HEK293 (cell line): Measurements from ENCODE around the gene OR2V2.
A peak's percentile ranks its signal among the peaks of the same experiment; 100 is the strongest.

ENCODE experiments used
- BCL11A ChIP-seq: fragments of 450-650 bp; formaldehyde crosslinking; IDR thresholded peaks from 2 replicates; pipeline ENCODE4 v1.5.1; 2016; ENCODE audit warnings: low read depth, missing biosample characterization, missing genetic modification characterization
- BCL11B ChIP-seq: fragments of 450-650 bp; formaldehyde crosslinking; IDR thresholded peaks from 2 replicates; pipeline ENCODE4 v1.5.1; 2016; ENCODE audit warnings: low read depth, missing biosample characterization, missing genetic modification characterization
- EGR2 ChIP-seq: fragments of 450-650 bp; formaldehyde crosslinking; IDR thresholded peaks from 2 replicates; pipeline ENCODE4 v1.5.1; 2016; ENCODE audit warnings: low read depth, missing biosample characterization, missing genetic modification characterization
- HOXA7 ChIP-seq: sonication (generic); formaldehyde crosslinking; IDR thresholded peaks from 2 replicates; pipeline ENCODE4 v1.8.1; 2022; ENCODE audit warnings: missing genetic modification reagents, borderline replicate concordance
- HOXC10 ChIP-seq: sonication (generic); formaldehyde crosslinking; IDR thresholded peaks from 2 replicates; pipeline ENCODE4 v1.8.1; 2023; ENCODE audit warnings: mild to moderate bottlenecking, missing genetic modification reagents
- SP2 ChIP-seq: fragments of 450-650 bp; formaldehyde crosslinking; IDR thresholded peaks from 2 replicates; pipeline ENCODE4 v1.5.1; 2016; ENCODE audit warnings: missing biosample characterization, missing genetic modification characterization
- ZBTB1 ChIP-seq: fragments of 450-650 bp; formaldehyde crosslinking; IDR thresholded peaks from 2 replicates; pipeline ENCODE4 v1.5.1; 2016; ENCODE audit warnings: missing biosample characterization, missing genetic modification characterization
- ZBTB21 ChIP-seq: fragments of 450-650 bp; formaldehyde crosslinking; IDR thresholded peaks from 2 replicates; pipeline ENCODE4 v1.5.1; 2017; ENCODE audit warnings: missing biosample characterization, missing genetic modification characterization
- ZFP69B ChIP-seq: fragments of 450-650 bp; formaldehyde crosslinking; IDR thresholded peaks from 2 replicates; pipeline ENCODE4 v1.5.1; 2016; ENCODE audit warnings: missing biosample characterization, missing genetic modification characterization
- ZNF112 ChIP-seq: fragments of 450-650 bp; formaldehyde crosslinking; IDR thresholded peaks from 2 replicates; pipeline ENCODE4 v1.5.0; 2017; ENCODE audit warnings: missing biosample characterization, missing genetic modification characterization
- ZNF138 ChIP-seq: fragments of 450-650 bp; formaldehyde crosslinking; IDR thresholded peaks from 2 replicates; pipeline ENCODE4 v1.5.1; 2016; ENCODE audit warnings: missing biosample characterization, missing genetic modification characterization, borderline replicate concordance
- ZNF146 ChIP-seq: fragments of 450-650 bp; formaldehyde crosslinking; IDR thresholded peaks from 2 replicates; pipeline ENCODE4 v1.5.1; 2016; ENCODE audit warnings: missing biosample characterization, missing genetic modification characterization
- ZNF248 ChIP-seq: fragments of 450-650 bp; formaldehyde crosslinking; IDR thresholded peaks from 2 replicates; pipeline ENCODE4 v1.5.1; 2017; ENCODE audit warnings: missing biosample characterization, missing genetic modification characterization
- ZNF335 ChIP-seq: fragments of 450-650 bp; formaldehyde crosslinking; conservative IDR thresholded peaks from 2 replicates; pipeline ENCODE4 v1.5.1; 2016; ENCODE audit warnings: missing biosample characterization, missing genetic modification characterization
- ZNF426 ChIP-seq: fragments of 450-650 bp; formaldehyde crosslinking; IDR thresholded peaks from 2 replicates; pipeline ENCODE4 v1.5.1; 2017; ENCODE audit warnings: missing biosample characterization, missing genetic modification characterization, mild to moderate bottlenecking, inconsistent platforms, moderate library complexity
- ZNF473 ChIP-seq: fragments of 450-650 bp; formaldehyde crosslinking; IDR thresholded peaks from 2 replicates; pipeline ENCODE4 v1.5.1; 2017; ENCODE audit warnings: missing biosample characterization, missing genetic modification characterization
- ZNF514 ChIP-seq: fragments of 450-650 bp; formaldehyde crosslinking; IDR thresholded peaks from 2 replicates; pipeline ENCODE4 v1.5.1; 2016; ENCODE audit warnings: missing biosample characterization, missing genetic modification characterization
- ZNF571 ChIP-seq: fragments of 450-650 bp; formaldehyde crosslinking; IDR thresholded peaks from 2 replicates; pipeline ENCODE4 v1.5.0; 2017; ENCODE audit warnings: missing biosample characterization, missing genetic modification characterization
- ZNF658 ChIP-seq: fragments of 450-650 bp; formaldehyde crosslinking; IDR thresholded peaks from 2 replicates; pipeline ENCODE4; 2016; ENCODE audit warnings: missing biosample characterization, missing genetic modification characterization
- ZNF707 ChIP-seq: fragments of 450-650 bp; formaldehyde crosslinking; IDR thresholded peaks from 2 replicates; pipeline ENCODE4 v1.5.1; 2016; ENCODE audit warnings: missing biosample characterization, missing genetic modification characterization
- ZNF76 ChIP-seq: fragments of 450-650 bp; formaldehyde crosslinking; IDR thresholded peaks from 2 replicates; pipeline ENCODE4; 2016; ENCODE audit warnings: low read depth, missing biosample characterization, missing genetic modification characterization, borderline replicate concordance
- ZNF776 ChIP-seq: fragments of 450-650 bp; formaldehyde crosslinking; IDR thresholded peaks from 2 replicates; pipeline ENCODE4 v1.5.0; 2017; ENCODE audit warnings: missing biosample characterization, missing genetic modification characterization, borderline replicate concordance
- ZSCAN16 ChIP-seq: fragments of 450-650 bp; formaldehyde crosslinking; IDR thresholded peaks from 2 replicates; pipeline ENCODE4 v1.5.1; 2016; ENCODE audit warnings: missing biosample characterization, missing genetic modification characterization
- ZSCAN30 ChIP-seq: fragments of 450-650 bp; IDR thresholded peaks from 2 replicates; pipeline ENCODE4 v1.5.1; 2018; ENCODE audit warnings: missing biosample characterization, mild to moderate bottlenecking, missing genetic modification characterization, moderate library complexity
- TF ChIP-seq, protein P1 (sequence below): fragments of 450-650 bp; formaldehyde crosslinking; IDR thresholded peaks from 2 replicates; pipeline ENCODE4 v1.5.1; 2016; ENCODE audit warnings: missing biosample characterization, missing genetic modification characterization
- TF ChIP-seq, protein P2 (sequence below): fragments of 450-650 bp; formaldehyde crosslinking; IDR thresholded peaks from 2 replicates; pipeline ENCODE4 v1.5.1; 2016; ENCODE audit warnings: missing biosample characterization, missing genetic modification characterization
- TF ChIP-seq, protein P3 (sequence below): IDR thresholded peaks from 2 replicates; pipeline ENCODE4 v1.6.1; 2011; ENCODE audit warnings: mild to moderate bottlenecking, low read depth, low read length, borderline replicate concordance
- TF ChIP-seq, protein P4 (sequence below): fragments of 450-650 bp; formaldehyde crosslinking; IDR thresholded peaks from 2 replicates; pipeline ENCODE4 v1.5.1; 2016; ENCODE audit warnings: missing biosample characterization, missing genetic modification characterization, borderline replicate concordance
- TF ChIP-seq, protein P5 (sequence below): fragments of 450-650 bp; formaldehyde crosslinking; IDR thresholded peaks from 2 replicates; pipeline ENCODE4 v1.5.1; 2016; ENCODE audit warnings: missing biosample characterization, missing genetic modification characterization

OR2V2 gene

DNA sequence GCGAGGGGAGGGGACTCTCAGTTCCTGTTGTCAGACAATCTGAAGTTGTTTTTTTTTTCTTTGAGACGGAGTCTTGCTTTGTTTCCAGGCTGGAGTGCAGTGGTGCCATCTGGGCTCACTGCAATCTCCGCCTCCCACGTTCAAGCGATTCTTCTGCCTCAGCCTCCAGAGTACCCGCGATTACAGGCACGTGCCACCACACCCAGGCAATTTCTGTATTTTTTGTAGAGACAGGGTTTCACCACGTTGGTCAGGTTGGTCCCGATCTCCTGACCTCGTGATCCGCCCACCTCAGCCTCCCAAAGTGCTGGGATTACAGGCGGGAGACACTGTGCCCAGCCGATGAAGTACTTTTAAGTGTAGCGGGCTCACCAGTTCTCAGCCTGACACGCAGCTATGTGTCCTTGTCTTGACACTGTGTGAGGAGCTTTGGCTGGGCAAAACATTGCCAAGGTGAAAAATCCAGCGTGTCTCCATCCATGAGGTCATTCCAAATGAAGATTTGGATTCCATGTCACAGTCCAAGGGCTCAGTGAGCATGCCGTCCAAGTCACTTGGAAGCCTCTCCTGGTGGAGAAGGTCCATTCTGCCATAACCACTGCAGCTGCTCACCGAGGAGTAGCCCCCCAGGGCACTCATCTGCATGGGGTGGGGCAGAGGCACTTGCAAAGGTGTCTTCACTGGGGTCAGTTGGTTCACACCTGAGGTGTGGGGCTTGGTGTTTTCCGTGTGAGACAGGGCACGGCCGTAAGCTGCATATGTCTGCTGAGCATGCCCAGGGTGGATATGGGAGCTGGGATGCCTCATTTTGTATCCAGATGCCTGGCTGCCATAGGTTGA, 48.4 kb upstream of the OR2V2 start (continued):
- no peak for TF ChIP-seq ZBTB21 (tag by site-specific recombination)
- TF ChIP-seq ZNF426 (tag by site-specific recombination) = no peak
- no peak for TF ChIP-seq ZNF112
- no peak for TF ChIP-seq ZSCAN30 (tag by site-specific recombination)
- TF ChIP-seq, protein P1, sequence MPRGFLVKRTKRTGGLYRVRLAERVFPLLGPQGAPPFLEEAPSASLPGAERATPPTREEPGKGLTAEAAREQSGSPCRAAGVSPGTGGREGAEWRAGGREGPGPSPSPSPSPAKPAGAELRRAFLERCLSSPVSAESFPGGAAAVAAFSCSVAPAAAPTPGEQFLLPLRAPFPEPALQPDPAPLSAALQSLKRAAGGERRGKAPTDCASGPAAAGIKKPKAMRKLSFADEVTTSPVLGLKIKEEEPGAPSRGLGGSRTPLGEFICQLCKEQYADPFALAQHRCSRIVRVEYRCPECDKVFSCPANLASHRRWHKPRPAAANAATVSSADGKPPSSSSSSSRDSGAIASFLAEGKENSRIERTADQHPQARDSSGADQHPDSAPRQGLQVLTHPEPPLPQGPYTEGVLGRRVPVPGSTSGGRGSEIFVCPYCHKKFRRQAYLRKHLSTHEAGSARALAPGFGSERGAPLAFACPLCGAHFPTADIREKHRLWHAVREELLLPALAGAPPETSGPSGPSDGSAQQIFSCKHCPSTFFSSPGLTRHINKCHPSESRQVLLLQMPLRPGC (tag by site-specific recombination) = 0 out of 2 replicates have a peak, but pooled peaks have one; percentile 30
- peak; percentile 47 for TF ChIP-seq EGR2 (tag by site-specific recombination)
- TF ChIP-seq, protein P2, sequence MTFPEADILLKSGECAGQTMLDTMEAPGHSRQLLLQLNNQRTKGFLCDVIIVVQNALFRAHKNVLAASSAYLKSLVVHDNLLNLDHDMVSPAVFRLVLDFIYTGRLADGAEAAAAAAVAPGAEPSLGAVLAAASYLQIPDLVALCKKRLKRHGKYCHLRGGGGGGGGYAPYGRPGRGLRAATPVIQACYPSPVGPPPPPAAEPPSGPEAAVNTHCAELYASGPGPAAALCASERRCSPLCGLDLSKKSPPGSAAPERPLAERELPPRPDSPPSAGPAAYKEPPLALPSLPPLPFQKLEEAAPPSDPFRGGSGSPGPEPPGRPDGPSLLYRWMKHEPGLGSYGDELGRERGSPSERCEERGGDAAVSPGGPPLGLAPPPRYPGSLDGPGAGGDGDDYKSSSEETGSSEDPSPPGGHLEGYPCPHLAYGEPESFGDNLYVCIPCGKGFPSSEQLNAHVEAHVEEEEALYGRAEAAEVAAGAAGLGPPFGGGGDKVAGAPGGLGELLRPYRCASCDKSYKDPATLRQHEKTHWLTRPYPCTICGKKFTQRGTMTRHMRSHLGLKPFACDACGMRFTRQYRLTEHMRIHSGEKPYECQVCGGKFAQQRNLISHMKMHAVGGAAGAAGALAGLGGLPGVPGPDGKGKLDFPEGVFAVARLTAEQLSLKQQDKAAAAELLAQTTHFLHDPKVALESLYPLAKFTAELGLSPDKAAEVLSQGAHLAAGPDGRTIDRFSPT (tag by site-specific recombination) = peak; percentile 92
- TF ChIP-seq ZSCAN16 = no peak
- peak; percentile 54 for TF ChIP-seq ZNF335 (tag by site-specific recombination)
- TF ChIP-seq ZNF707 (tag by site-specific recombination) = no peak
- peak; percentile 47 for TF ChIP-seq SP2
- TF ChIP-seq ZBTB1 = no peak
- TF ChIP-seq BCL11B (tag by site-specific recombination) = peak; percentile 72; the same call in 1 of the 2 replicates
- TF ChIP-seq ZNF146 (tag by site-specific recombination) = no peak
- TF ChIP-seq, protein P3, sequence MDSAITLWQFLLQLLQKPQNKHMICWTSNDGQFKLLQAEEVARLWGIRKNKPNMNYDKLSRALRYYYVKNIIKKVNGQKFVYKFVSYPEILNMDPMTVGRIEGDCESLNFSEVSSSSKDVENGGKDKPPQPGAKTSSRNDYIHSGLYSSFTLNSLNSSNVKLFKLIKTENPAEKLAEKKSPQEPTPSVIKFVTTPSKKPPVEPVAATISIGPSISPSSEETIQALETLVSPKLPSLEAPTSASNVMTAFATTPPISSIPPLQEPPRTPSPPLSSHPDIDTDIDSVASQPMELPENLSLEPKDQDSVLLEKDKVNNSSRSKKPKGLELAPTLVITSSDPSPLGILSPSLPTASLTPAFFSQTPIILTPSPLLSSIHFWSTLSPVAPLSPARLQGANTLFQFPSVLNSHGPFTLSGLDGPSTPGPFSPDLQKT = no peak
- TF ChIP-seq, protein P4, sequence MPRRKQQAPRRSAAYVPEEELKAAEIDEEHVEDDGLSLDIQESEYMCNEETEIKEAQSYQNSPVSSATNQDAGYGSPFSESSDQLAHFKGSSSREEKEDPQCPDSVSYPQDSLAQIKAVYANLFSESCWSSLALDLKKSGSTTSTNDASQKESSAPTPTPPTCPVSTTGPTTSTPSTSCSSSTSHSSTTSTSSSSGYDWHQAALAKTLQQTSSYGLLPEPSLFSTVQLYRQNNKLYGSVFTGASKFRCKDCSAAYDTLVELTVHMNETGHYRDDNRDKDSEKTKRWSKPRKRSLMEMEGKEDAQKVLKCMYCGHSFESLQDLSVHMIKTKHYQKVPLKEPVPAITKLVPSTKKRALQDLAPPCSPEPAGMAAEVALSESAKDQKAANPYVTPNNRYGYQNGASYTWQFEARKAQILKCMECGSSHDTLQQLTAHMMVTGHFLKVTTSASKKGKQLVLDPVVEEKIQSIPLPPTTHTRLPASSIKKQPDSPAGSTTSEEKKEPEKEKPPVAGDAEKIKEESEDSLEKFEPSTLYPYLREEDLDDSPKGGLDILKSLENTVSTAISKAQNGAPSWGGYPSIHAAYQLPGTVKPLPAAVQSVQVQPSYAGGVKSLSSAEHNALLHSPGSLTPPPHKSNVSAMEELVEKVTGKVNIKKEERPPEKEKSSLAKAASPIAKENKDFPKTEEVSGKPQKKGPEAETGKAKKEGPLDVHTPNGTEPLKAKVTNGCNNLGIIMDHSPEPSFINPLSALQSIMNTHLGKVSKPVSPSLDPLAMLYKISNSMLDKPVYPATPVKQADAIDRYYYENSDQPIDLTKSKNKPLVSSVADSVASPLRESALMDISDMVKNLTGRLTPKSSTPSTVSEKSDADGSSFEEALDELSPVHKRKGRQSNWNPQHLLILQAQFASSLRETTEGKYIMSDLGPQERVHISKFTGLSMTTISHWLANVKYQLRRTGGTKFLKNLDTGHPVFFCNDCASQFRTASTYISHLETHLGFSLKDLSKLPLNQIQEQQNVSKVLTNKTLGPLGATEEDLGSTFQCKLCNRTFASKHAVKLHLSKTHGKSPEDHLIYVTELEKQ (tag by site-specific recombination) = no peak
- peak; percentile 36; the same call in 1 of the 2 replicates for TF ChIP-seq ZFP69B (tag by site-specific recombination)
- TF ChIP-seq ZNF658 = no peak
- TF ChIP-seq, protein P5, sequence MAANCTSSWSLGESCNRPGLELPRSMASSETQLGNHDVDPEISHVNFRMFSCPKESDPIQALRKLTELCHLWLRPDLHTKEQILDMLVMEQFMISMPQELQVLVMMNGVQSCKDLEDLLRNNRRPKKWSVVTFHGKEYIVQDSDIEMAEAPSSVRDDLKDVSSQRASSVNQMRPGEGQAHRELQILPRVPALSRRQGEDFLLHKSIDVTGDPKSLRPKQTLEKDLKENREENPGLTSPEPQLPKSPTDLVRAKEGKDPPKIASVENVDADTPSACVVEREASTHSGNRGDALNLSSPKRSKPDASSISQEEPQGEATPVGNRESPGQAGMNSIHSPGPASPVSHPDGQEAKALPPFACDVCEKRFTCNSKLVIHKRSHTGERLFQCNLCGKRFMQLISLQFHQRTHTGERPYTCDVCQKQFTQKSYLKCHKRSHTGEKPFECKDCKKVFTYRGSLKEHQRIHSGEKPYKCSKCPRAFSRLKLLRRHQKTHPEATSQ (tag by site-specific recombination) = 0 out of 2 replicates have a peak, but pooled peaks have one; percentile 16
- no peak for TF ChIP-seq ZNF776
- no peak for TF ChIP-seq HOXA7 (CRISPR knock-in tag)
- TF ChIP-seq ZNF76 (tag by site-specific recombination) = no peak
- no peak for TF ChIP-seq ZNF571 (tag by site-specific recombination)
- TF ChIP-seq ZNF473 (tag by site-specific recombination) = no peak
- TF ChIP-seq ZNF138 (tag by site-specific recombination) = no peak
- no peak for TF ChIP-seq ZNF514 (tag by site-specific recombination)
- TF ChIP-seq ZNF248 (tag by site-specific recombination) = no peak
- TF ChIP-seq BCL11A (tag by site-specific recombination) = peak; percentile 79; the same call in 1 of the 2 replicates
- TF ChIP-seq HOXC10 (CRISPR knock-in tag) = no peak
